Peyer's patch (tissue), 4 donors: ENCODE measurements around the gene TOR4A. TPM values are rescaled to one million over a fixed set of nuclear protein-coding genes. Genes with fewer than 3 reads are reported as not detected.
"Not testable (repeated sequence)": the region's sequence is repeated elsewhere in the genome, so short reads cannot be mapped to it uniquely, and the experiment has no call there.

ENCODE experiments used
- DNase-seq, 3 donors: peaks; one replicate each; pipeline ENCODE4 v3.0.0-alpha.2; 2017 to 2019
- H3K27ac ChIP-seq, 4 donors: fragments of 200-600 bp; sonication (generic); one replicate each; pipeline ENCODE4 v1.5.1; 2016 to 2019
- H3K27me3 ChIP-seq, 2 donors: fragments of 200-600 bp; sonication (generic); one replicate each; pipeline ENCODE4 v1.5.1; 2019
- H3K36me3 ChIP-seq, 3 donors: fragments of 200-600 bp; sonication (generic); one replicate each; pipeline ENCODE4 v1.5.1; 2016 to 2019
- H3K4me1 ChIP-seq, 4 donors: fragments of 200-600 bp; sonication (generic); one replicate each; pipeline ENCODE4 v1.5.1; 2016 to 2019
- H3K4me3 ChIP-seq, 4 donors: fragments of 200-600 bp; sonication (generic); 1 replicate in 3 of 4; 2 replicates in 1 of 4; pipeline ENCODE4 v1.5.1; 2016 to 2019; ENCODE audit warnings: mild to moderate bottlenecking in 1 of 4
- H3K9me3 ChIP-seq, 4 donors: fragments of 200-600 bp; sonication (generic); one replicate each; pipeline ENCODE4 v1.5.1; 2016 to 2019; ENCODE audit warnings: mild to moderate bottlenecking in 1 of 4
- POLR2A ChIP-seq, 2 donors: fragments of 450-650 bp; IDR thresholded peaks; one replicate each; pipeline ENCODE4 v1.5.1; 2017; ENCODE audit warnings: antibody characterized with exemption in 2 of 2, mild to moderate bottlenecking in 2 of 2, moderate library complexity in 2 of 2
- total RNA-seq, 4 donors: library from RNA; depleted of rRNA; stranded (reverse); fragments of >200 nt; gene quantifications; one replicate each; pipeline ENCODE4 v1.1.0, GENCODE V29; 2016
- TF ChIP-seq, protein P1 (sequence below), 6 experiments: fragments of 450-650 bp in 4 of 6; fragments of 200-600 bp in 2 of 6; sonication (generic) in 1 of 6; IDR thresholded peaks; one replicate each; pipeline ENCODE4 v1.5.1; 2017 to 2019; ENCODE audit warnings: antibody characterized with exemption in 6 of 6, mild to moderate bottlenecking in 3 of 6, moderate library complexity in 1 of 6

TOR4A gene
- total RNA-seq, 4 donors from 2014 or later, result 33.8 to 45.7 (median 39.2) TPM

DNA sequence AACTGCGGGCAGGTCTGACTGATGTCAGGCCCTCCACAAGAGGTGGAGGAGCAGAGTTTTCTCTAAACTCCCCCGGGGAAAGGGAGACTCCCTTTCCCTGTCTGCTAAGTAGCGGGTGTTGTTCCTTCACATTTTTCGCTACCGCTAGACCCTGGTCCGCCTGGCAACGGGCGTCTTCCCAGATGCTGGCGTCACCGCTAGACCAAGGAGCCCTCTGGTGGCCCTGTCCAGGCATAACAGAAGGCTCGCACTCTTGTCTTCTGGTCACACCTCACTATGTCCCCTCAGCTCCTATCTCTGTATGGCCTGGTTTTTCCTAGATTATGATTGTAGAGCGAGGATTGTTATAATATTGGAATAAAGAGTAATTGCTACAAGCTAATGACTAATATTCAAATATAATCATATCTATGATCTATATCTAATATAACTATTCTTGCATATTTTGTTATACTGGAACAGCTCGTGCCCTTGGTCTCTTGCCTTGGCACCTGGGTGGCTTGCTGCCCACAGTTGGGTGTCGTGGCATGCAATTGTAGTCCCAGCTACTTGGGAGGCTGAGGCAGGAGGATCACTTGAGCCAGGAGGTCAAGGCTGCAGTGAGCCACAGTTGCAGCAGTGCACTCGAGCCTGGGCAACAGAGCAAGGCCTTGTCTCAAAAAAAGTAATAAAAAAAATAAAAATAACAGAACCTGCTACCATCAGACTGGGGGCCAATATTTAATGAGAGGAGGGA, 15.2 kb upstream of the TOR4A start:
- H3K27me3 ChIP-seq, H3K4me3 ChIP-seq, DNase-seq, H3K27ac ChIP-seq, H3K9me3 ChIP-seq, H3K4me1 ChIP-seq: not testable (repeated sequence)
- H3K36me3 ChIP-seq, result peaks cover 0 to 56% (median 0%) of the 10 kb centered on the region in 3 donors
- TF ChIP-seq, protein P1, sequence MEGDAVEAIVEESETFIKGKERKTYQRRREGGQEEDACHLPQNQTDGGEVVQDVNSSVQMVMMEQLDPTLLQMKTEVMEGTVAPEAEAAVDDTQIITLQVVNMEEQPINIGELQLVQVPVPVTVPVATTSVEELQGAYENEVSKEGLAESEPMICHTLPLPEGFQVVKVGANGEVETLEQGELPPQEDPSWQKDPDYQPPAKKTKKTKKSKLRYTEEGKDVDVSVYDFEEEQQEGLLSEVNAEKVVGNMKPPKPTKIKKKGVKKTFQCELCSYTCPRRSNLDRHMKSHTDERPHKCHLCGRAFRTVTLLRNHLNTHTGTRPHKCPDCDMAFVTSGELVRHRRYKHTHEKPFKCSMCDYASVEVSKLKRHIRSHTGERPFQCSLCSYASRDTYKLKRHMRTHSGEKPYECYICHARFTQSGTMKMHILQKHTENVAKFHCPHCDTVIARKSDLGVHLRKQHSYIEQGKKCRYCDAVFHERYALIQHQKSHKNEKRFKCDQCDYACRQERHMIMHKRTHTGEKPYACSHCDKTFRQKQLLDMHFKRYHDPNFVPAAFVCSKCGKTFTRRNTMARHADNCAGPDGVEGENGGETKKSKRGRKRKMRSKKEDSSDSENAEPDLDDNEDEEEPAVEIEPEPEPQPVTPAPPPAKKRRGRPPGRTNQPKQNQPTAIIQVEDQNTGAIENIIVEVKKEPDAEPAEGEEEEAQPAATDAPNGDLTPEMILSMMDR (IDR thresholded peaks at IDR 0.05), result peak in 5 of 6 experiments; percentile 16 to 51 (median 47)

DNA sequence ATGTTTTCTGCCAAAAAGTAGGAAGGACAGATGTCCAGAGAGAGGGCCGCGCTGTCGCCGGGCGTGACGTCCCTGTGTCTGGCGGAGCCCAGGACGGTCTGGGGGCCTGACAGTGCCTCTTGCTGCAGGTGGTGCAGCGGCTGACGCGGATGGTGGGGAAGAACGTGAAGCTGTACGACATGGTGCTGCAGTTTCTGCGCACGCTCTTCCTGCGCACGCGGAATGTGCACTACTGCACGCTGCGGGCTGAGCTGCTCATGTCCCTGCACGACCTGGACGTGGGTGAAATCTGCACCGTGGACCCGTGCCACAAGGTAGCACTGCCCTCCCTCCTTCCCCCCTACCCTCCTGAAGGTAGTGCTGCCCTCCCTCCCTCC, 14.6 kb upstream of the TOR4A start:
- no peaks in the 10 kb centered on the region for H3K27me3 ChIP-seq
- H3K36me3 ChIP-seq, result peaks cover 0 to 54% (median 0%) of the 10 kb centered on the region in 3 donors
- TF ChIP-seq, protein P1 (IDR thresholded peaks at IDR 0.05), result no peak
- no peak for TF ChIP-seq POLR2A (IDR thresholded peaks at IDR 0.05)
- peaks cover 0 to 3% (median 0%) of the 10 kb centered on the region in 4 donors for H3K4me1 ChIP-seq
- H3K9me3 ChIP-seq, result no peaks in the 10 kb centered on the region
- no peak for DNase-seq
- no peak overlapping the region for H3K27ac ChIP-seq
- no peak overlapping the region for H3K4me3 ChIP-seq

DNA sequence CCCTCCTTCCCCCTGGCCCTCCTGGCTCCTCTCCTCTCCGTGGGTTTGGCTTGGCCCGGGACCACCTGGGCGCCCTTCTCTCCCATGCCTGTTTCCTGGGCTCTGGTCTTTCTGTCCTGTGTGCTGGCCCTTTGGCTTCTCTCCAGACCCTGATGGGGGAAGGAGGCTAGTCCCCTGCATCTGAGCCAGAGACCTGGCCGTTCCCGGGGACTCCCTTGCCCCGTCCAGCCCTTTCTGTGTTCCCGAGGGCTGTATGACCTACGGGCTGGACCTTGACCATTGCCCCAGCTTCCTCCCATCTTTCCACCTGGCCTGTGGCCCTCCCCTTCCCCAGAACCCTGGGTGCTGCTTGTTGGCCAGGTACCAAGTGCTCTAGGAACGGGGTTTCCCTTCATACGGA, 14.0 kb upstream of the TOR4A start:
- no peak overlapping the region for H3K27ac ChIP-seq
- H3K36me3 ChIP-seq, result peaks cover 0 to 49% (median 0%) of the 10 kb centered on the region in 3 donors

DNA sequence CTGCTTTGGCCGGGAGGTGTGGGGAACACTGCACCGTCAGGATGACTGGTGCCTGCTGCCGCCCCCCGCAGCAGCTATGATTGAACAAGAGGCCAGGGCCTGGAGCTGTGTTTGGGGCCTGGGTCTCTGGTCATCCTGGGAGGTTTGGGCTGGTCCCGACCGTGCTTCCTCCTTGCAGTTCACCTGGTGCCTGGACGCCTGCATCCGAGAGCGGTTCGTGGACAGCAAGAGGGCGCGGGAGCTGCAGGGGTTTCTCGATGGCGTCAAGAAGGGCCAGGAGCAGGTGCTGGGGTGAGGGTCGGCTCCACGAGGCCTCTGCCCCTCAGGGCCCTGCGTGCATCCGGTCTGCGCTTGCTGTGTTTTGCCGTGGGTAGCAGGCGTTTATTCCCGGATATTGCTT, 13.5 kb upstream of the TOR4A start:
- TF ChIP-seq, protein P1 (IDR thresholded peaks at IDR 0.05), result no peak
- TF ChIP-seq POLR2A (IDR thresholded peaks at IDR 0.05), result no peak
- Histone ChIP-seq H3K36me3 (peaks cover 0 to 43% (median 0%) of the 10 kb centered on the region in 3 donors), H3K9me3 (no peaks in the 10 kb centered on the region), H3K4me3 (no peak overlapping the region), H3K27me3 (no peaks in the 10 kb centered on the region), H3K4me1 (peaks cover 0 to 14% (median under 1%) of the 10 kb centered on the region in 4 donors), H3K27ac (no peak overlapping the region)
- DNase-seq, result no peak

More for the DNA sequence above, 14.0 kb upstream of the TOR4A start:
- DNase-seq, result no peak
- TF ChIP-seq, protein P1 (IDR thresholded peaks at IDR 0.05), result no peak
- no peak for TF ChIP-seq POLR2A (IDR thresholded peaks at IDR 0.05)
- H3K4me1 ChIP-seq, result peaks cover 0 to 9% (median 0%) of the 10 kb centered on the region in 4 donors
- H3K9me3 ChIP-seq, result no peaks in the 10 kb centered on the region
- no peak overlapping the region for H3K4me3 ChIP-seq
- no peaks in the 10 kb centered on the region for H3K27me3 ChIP-seq

DNA sequence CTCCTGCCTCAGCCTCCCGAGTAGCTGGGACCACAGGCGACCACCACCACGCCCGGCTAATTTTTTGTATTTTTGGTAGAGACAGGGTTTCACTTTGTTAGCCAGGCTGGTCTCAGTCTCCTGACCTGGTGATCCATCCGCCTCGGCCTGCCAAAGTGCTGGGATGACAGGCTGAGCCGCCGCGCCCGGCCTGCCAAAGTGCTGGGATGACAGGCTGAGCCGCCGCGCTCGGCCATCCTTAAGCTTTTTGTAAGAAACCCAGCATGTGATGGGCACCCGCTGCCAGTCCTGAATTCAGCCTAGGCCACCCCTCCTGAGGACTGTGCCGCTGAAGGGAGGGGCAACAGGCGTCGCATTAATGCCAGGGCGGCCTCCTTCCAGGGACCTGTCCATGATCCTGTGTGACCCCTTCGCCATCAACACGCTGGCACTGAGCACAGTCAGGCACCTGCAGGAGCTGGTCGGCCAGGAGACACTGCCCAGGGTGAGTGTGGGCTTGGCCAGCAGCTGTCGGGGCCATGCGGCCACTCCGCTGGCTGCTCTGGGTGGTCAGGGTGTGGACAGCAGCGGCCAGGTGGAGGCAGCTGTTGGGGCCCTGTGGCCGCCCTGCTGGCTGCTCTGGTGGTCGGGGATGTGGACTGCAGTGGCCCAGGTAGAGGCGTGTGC, 11.9 kb upstream of the TOR4A start:
- TF ChIP-seq POLR2A (IDR thresholded peaks at IDR 0.05), result no peak
- TF ChIP-seq, protein P1 (IDR thresholded peaks at IDR 0.05), result no peak
- no peaks in the 10 kb centered on the region for H3K9me3 ChIP-seq
- H3K27me3 ChIP-seq, result no peaks in the 10 kb centered on the region
- H3K4me1 ChIP-seq, result peaks cover 0 to 24% (median 8%) of the 10 kb centered on the region in 4 donors
- peaks cover 0 to 39% (median 0%) of the 10 kb centered on the region in 3 donors for H3K36me3 ChIP-seq
- no peak for DNase-seq
- H3K4me3 ChIP-seq, result no peak overlapping the region
- H3K27ac ChIP-seq, result no peak overlapping the region
